ENCODE data around the gene ZNF750. TPM values are rescaled to one million over a fixed set of nuclear protein-coding genes. Genes with fewer than 3 reads are reported as not detected.

ZNF750 gene
- total and polyA plus RNA-seq, 4 donors: 0.02 to 0.08 TPM; not detected in 2

DNA sequence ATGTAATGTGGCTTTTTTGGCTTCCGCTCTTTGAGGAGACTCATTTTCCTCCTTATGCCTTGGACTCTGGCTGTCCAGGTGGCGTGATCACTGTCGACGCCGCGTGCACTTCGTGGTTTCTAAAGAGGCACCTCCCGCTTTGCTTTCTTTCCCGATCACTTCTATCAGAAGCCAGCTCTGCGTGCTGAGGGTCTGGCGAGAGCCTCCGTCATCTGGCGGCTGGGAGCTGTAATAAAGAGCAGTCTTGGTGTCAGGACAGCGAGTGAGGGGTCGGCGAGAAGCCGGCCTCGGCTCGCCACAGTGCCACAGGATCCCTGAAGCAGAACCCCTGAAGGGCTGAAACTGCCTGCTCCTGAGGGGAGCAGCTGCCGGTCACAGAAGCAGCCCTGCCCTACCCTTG is 7.4 kb downstream of the ZNF750 start:
- WGBS: 97% methylated on average over 20 of the region's 20 CpGs

DNA sequence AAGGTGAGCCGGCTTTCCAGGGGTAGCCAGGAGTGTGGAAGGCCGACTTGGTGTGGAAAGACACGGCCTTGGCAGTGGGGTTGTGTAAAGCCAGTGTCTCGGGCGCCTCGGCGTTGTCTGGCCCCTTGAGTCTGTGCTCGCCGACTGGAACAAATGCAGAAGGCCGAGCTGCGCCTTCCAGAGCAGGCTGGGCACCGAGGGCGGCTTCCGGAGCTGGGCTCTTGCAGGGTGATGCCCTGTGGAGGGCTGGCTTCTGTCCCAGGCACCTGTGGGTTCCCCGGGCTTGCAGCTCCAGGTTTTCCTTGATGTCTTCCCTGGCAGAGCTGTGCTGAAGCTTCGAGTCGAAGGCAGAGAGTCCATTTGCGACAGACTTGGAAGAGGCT is 8.0 kb downstream of the ZNF750 start:
- DNase-seq (ENCODE audit: low spot score): no peak
- TF ChIP-seq NR2F2 (IDR thresholded peaks at IDR 0.05) (no peak), FOXA2 (IDR thresholded peaks at IDR 0.05) (no peak), HNF4A (conservative IDR thresholded peaks at IDR 0.05) (no peak), FOXA1 (IDR thresholded peaks at IDR 0.05) (no peak), JUND (IDR thresholded peaks at IDR 0.05) (no peak), EGR1 (IDR thresholded peaks at IDR 0.05; ENCODE audit: low read depth in 2 of 2) (no peak), CTCF (IDR thresholded peaks at IDR 0.05; ENCODE audit: low read depth, low read length, missing input control) (no peak), YY1 (IDR thresholded peaks at IDR 0.05) (no peak)
- TF ChIP-seq, protein P1, sequence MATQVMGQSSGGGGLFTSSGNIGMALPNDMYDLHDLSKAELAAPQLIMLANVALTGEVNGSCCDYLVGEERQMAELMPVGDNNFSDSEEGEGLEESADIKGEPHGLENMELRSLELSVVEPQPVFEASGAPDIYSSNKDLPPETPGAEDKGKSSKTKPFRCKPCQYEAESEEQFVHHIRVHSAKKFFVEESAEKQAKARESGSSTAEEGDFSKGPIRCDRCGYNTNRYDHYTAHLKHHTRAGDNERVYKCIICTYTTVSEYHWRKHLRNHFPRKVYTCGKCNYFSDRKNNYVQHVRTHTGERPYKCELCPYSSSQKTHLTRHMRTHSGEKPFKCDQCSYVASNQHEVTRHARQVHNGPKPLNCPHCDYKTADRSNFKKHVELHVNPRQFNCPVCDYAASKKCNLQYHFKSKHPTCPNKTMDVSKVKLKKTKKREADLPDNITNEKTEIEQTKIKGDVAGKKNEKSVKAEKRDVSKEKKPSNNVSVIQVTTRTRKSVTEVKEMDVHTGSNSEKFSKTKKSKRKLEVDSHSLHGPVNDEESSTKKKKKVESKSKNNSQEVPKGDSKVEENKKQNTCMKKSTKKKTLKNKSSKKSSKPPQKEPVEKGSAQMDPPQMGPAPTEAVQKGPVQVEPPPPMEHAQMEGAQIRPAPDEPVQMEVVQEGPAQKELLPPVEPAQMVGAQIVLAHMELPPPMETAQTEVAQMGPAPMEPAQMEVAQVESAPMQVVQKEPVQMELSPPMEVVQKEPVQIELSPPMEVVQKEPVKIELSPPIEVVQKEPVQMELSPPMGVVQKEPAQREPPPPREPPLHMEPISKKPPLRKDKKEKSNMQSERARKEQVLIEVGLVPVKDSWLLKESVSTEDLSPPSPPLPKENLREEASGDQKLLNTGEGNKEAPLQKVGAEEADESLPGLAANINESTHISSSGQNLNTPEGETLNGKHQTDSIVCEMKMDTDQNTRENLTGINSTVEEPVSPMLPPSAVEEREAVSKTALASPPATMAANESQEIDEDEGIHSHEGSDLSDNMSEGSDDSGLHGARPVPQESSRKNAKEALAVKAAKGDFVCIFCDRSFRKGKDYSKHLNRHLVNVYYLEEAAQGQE (IDR thresholded peaks at IDR 0.05): no peak
- TF ChIP-seq, protein P2, sequence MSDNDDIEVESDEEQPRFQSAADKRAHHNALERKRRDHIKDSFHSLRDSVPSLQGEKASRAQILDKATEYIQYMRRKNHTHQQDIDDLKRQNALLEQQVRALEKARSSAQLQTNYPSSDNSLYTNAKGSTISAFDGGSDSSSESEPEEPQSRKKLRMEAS (IDR thresholded peaks at IDR 0.05): no peak

More for the DNA sequence above, 7.4 kb downstream of the ZNF750 start:
- Histone ChIP-seq H3K9me3 (ENCODE audit: control insufficient read depth in 4 of 4, low read length in 3 of 4) (no peaks in the 10 kb centered on the region), H3K27me3 (ENCODE audit: control insufficient read depth in 4 of 4, insufficient read depth in 4 of 4, low read length in 3 of 4) (no peaks in the 10 kb centered on the region), H3K4me3 (ENCODE audit: low read depth in 1 of 3, low read length in 3 of 3) (no peak overlapping the region), H3K36me3 (ENCODE audit: control insufficient read depth in 4 of 4, insufficient read depth in 3 of 4, low read depth in 1 of 4, low read length in 3 of 4) (peaks cover 0 to 4% (median 1%) of the 10 kb centered on the region in 4 donors), H3K27ac (ENCODE audit: low read depth in 1 of 2, low read length in 2 of 2) (no peak overlapping the region), H3K4me1 (ENCODE audit: control insufficient read depth in 4 of 4, insufficient read depth in 4 of 4, low read length in 3 of 4) (peaks cover 2 to 11% (median 6%) of the 10 kb centered on the region in 4 donors), H3K9ac (ENCODE audit: low read depth in 1 of 2, low read length in 2 of 2) (no peak overlapping the region)
- DNase-seq (ENCODE audit: low spot score): no peak
- TF ChIP-seq RAD21 (IDR thresholded peaks at IDR 0.05): no peak
- no peak for TF ChIP-seq RXRA (IDR thresholded peaks at IDR 0.05)
- no peak for TF ChIP-seq FOXA2 (IDR thresholded peaks at IDR 0.05)
- TF ChIP-seq TAF1 (conservative IDR thresholded peaks at IDR 0.05): no peak
- no peak for TF ChIP-seq SP1 (IDR thresholded peaks at IDR 0.05)
- no peak for TF ChIP-seq CTCF (IDR thresholded peaks at IDR 0.05; ENCODE audit: low read depth, low read length, missing input control)
- TF ChIP-seq, protein P1 (IDR thresholded peaks at IDR 0.05): no peak
- no peak for TF ChIP-seq HNF4G (IDR thresholded peaks at IDR 0.05)
- TF ChIP-seq FOXA1 (IDR thresholded peaks at IDR 0.05): no peak
- TF ChIP-seq, protein P2 (IDR thresholded peaks at IDR 0.05): no peak
- TF ChIP-seq JUND (IDR thresholded peaks at IDR 0.05): no peak
- no peak for TF ChIP-seq YY1 (IDR thresholded peaks at IDR 0.05)
- no peak for TF ChIP-seq NR2F2 (IDR thresholded peaks at IDR 0.05)
- no peak for TF ChIP-seq HNF4A (conservative IDR thresholded peaks at IDR 0.05)
- TF ChIP-seq, protein P3, sequence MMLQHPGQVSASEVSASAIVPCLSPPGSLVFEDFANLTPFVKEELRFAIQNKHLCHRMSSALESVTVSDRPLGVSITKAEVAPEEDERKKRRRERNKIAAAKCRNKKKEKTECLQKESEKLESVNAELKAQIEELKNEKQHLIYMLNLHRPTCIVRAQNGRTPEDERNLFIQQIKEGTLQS (IDR thresholded peaks at IDR 0.05): no peak

More for the DNA sequence above, 8.0 kb downstream of the ZNF750 start:
- Histone ChIP-seq H3K9ac (ENCODE audit: low read depth in 1 of 2, low read length in 2 of 2) (no peak overlapping the region), H3K27ac (ENCODE audit: low read depth in 1 of 2, low read length in 2 of 2) (no peak overlapping the region), H3K4me1 (ENCODE audit: control insufficient read depth in 4 of 4, insufficient read depth in 4 of 4, low read length in 3 of 4) (peaks cover 2 to 5% (median 3%) of the 10 kb centered on the region in 4 donors), H3K4me3 (ENCODE audit: low read depth in 1 of 3, low read length in 3 of 3) (no peak overlapping the region), H3K27me3 (ENCODE audit: control insufficient read depth in 4 of 4, insufficient read depth in 4 of 4, low read length in 3 of 4) (no peaks in the 10 kb centered on the region), H3K36me3 (ENCODE audit: control insufficient read depth in 4 of 4, insufficient read depth in 3 of 4, low read depth in 1 of 4, low read length in 3 of 4) (peaks cover 0 to 4% (median 2%) of the 10 kb centered on the region in 4 donors), H3K9me3 (ENCODE audit: control insufficient read depth in 4 of 4, low read length in 3 of 4) (no peaks in the 10 kb centered on the region)
- 97% methylated on average over 18 of the region's 18 CpGs for WGBS
